ENCODE data around the gene ERCC4.

Gene ERCC4

DNA sequence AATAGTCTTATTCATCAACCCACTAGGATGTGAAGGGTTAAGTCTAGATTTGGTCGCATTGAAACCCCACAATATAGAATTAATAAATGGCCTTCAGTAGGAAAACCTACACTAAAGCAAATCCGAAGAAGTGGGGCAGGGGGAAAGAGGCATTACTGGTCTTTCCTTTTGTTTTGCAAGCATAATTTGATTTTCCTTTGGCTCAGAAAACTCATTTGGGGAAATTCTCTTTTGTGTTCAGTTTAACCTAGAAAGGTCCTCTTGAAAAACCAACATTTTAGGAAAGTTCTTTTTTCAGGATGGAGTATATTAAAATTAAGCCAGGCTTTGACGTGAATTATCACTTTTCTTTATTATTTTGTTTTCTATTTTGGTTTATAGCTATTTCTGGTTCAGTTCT is 31.7 kb downstream of the ERCC4 start:
- DNase-seq, result no peak

DNA sequence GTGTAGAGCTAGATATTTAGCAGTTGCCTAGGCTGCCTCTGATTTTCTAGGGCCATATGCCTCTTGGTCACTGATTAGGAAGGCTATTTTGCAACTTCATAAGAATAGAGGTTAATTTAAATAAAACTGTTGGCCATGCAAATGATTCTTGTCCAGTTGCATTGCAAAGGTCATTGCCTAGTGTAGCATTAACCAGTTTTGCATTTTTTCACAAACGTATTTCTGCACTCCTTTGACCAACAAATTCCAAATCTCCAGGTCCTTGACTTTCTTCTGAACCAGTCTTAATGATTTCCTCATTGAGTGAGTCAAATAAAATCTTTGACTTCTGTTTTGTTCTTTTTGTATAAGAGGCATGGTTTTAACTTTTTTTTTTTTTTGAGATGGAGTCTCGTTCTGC is 33.5 kb downstream of the ERCC4 start:
- no peak for DNase-seq

GRCh38 chr16:13956635-13957196 is 36.8 kb downstream of the ERCC4 start:
- no peak for DNase-seq

GRCh38 chr16:13957197-13958078 is 37.5 kb downstream of the ERCC4 start:
- DNase-seq, result peak; percentile 58

GRCh38 chr16:13958474-13958873 is 38.5 kb downstream of the ERCC4 start:
- no peak for DNase-seq

GRCh38 chr16:13959626-13960025 is 39.7 kb downstream of the ERCC4 start:
- DNase-seq, result no peak

DNA sequence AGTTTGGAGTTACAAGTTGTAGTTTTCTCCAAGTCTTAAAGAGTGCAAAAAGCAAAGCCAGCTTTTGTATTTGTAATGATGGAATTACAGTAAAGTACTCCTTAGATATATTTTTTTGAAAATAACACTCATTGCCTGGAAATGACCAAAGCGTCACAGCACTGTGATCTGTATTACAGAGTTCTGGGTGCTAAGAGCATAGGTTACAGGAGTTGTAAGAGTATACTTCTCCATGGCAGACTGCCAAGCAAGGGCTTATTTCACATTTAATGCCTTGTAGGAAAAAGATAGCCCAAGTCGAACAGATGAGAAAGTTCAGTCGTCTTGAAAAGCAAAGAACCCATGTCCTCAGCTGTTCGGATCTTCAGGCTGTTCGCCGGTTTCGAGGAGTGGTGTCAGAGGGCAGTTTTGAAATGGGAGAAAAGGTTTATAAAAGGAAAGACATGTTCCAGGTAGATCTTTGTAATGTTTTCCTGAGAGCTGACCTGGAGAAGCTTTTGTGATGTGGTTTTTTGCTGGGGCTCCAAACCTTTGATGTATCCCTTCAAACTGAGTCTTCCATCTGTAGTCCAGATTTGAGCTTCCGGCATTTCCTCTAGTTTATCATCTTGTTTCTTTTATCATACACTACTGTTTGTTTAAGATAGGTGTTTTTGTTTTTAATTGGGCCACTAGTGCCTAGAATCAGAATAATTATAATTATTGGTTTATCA is 41.3 kb downstream of the ERCC4 start:
- no peak for DNase-seq

- DNase-seq, result no peak
Measured at GRCh38 chr16:13962232-13962631, 42.3 kb downstream of the ERCC4 start.

- no peak for DNase-seq
Measured at GRCh38 chr16:13968835-13969234, 48.9 kb downstream of the ERCC4 start.

DNA sequence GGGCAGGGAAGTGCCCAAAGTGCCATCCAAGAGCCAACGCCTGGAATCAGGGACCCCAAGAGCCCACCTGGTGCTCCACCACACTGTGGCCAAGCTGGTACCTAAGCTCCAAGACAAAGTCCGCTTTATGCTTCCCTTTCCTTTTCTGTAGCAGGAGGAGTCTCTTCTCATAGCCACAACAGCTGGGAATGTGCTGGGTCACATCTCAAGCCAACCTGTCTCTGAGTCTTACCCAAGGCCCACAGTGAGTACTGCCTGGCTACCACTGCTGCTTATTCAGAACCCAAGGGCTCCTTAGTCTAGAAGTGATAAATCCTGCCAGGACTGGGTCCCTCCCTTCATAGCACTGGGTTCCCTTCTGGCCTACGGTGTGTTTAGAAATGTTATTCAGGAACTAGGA is 49.8 kb downstream of the ERCC4 start:
- DNase-seq, result no peak

- DNase-seq, result no peak
Measured at GRCh38 chr16:13970708-13971422, 50.9 kb downstream of the ERCC4 start.

DNA sequence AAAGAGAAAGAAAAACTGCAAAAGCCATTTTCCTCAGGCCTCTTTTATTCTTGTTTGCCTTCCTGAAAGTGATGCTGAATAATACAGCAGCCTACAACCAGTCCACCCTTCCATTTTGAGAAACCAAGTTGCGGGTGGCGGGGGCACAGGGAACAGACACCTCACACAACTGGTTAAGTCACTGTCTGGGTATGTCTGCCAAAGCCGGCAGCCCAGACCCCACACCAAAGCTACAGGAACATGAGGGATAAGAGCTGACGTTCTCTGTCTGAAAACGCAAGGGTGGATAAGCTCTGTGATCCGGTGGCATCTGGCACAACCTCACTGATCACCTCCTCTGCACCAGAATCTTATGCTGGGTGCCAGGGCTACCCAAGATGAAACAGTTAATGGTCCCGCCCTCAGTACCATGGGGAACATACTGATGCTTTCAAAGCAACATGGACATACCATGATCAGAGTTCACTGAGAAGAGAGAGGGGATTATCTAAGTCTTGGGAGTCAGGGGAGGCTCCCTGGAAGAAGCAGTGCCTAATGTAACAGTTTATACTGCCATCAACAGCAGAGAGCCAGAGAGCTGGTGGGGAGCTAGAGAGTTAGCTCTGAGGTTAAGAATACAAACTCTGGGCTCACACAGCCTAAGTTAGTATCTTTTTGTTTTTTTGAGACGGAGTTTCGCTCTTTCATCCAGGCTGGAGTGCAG is 53.5 kb downstream of the ERCC4 start:
- no peak for DNase-seq

DNA sequence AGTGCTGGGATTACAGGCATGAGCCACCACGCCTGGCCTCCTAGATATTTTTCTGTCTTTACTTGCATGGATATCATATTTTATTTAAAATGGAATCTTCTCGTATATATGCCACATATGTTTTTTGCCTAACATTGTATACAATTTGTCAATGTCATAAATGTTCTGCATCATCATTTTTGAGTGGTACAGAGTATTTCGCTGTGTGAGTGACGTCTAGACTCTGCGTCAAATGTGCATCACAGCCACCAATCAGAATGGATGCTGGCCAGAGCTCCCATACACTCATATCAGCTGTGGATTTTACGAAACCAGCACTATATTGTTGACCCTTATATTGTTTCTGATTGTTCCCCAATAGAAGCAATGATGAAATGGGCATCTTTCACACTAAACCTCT is 57.2 kb downstream of the ERCC4 start:
- DNase-seq, result no peak

GRCh38 chr16:13982451-13982850 is 62.5 kb downstream of the ERCC4 start:
- DNase-seq, result no peak

DNA sequence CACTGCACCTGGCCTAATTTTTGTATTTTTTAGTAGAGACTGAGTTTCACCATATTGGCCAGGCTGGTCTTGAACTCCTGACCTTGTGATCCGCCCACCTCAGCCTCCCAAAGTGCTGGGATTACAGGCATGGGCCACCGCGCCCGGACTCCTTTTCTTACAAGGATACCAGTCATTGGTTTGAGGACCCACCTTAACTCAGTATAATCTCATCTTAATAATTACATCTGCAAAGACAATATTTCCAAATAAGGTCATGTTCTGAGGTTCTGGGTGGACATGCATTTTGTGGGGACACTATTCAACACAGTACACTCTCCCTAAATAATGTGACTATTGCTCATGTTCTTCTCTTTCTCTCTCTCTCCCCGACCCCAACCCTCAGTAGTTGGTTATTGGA is 63.7 kb downstream of the ERCC4 start:
- no peak for DNase-seq

DNA sequence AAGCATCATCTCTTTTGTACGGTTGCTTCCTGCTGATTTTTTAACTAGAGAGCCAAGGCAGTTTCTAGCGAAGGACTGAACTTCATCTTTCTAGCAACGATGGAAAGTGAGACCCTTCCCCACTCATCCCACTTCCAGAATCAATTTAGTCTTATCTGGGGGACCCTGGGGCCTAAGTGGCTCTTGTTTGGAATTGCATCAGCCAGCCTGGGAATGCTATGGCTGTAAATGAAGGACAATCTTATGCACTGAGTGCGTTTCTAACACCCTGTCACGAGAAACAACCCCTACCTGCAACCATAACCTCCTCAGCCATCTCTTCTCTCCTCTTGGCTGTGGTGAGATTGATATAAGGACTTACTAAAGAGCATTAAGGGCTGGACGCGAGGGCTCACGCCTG is 64.8 kb downstream of the ERCC4 start:
- DNase-seq, result no peak

DNA sequence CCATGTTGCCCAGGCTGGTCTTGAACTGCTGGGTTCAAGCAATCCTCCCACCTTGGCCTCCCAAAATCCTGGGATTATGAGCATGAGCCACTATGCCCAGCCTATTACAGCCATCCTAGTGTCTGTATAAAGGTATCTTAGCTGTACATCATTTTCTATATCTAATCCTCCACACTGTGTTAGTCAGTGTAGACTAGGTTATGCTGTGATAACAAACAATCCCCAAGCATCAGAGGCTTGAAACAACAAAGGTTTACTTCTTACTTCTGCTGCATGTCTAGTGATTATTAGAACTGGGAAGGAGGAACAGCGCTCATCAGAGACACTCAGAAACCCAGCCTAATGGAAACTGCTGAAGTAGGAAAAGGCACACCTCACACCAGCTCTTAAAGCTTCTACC is 68.1 kb downstream of the ERCC4 start:
- DNase-seq, result no peak

DNA sequence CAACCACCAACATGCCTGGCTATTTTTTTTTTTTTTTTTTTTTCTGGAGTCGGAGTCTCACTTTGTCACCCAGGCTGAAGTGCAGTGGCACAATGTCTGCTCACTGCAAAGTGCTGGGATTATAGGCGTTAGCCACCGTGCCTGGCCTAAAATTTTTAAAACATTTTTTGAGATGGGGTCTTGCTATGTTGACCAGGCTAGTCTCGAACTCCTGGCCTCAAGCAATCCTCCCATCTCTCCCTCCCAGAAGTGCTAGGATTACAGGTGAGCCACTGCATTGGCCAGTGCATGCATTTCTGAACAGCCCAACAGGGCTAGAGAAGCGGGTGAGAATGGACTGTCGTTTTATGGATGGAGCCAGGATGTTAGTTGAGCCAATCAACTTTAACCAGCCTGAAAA is 72.4 kb downstream of the ERCC4 start:
- DNase-seq, result no peak

DNA sequence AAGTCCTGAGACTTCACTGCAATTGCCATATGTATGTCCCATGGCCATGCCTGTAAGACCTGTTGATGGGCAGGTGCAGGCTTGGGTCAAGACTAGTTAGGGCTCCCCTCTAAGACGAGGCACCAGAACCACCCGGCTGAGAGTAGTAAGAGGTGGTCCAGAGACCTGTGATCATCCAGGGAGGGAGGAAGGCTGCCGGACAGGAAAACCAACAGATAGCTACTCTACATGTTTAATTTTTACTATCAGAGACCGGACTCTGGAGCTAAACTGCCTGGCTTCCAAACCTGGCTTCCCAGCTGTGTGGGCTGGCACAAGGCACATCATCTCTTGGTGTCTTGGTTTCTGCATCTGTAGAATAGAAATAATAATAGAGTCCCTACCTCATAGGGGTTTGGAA is 73.0 kb downstream of the ERCC4 start:
- no peak for DNase-seq

- DNase-seq, result no peak
Measured at GRCh38 chr16:13994239-13995106, 74.5 kb downstream of the ERCC4 start.

- no peak for DNase-seq
Measured at GRCh38 chr16:13995194-13995593, 75.2 kb downstream of the ERCC4 start.

All from CD4-positive, alpha-beta T cell treated with Interleukin-15 for 1 hour (primary cell).